GM18499 (cell line): ENCODE results near the gene SETD5.

ENCODE experiments used
- ATAC-seq: cut with Tn5 transposase; IDR thresholded peaks from one replicate; pipeline ENCODE4 v1.9.1; 2021; ENCODE audit warnings: moderate number of reproducible peaks; ENCODE audit not compliant: insufficient read depth, unreplicated experiment

Gene SETD5

GRCh38 chr3:9406856-9407626 is 9.6 kb downstream of the SETD5 start:
- no peak for ATAC-seq

DNA sequence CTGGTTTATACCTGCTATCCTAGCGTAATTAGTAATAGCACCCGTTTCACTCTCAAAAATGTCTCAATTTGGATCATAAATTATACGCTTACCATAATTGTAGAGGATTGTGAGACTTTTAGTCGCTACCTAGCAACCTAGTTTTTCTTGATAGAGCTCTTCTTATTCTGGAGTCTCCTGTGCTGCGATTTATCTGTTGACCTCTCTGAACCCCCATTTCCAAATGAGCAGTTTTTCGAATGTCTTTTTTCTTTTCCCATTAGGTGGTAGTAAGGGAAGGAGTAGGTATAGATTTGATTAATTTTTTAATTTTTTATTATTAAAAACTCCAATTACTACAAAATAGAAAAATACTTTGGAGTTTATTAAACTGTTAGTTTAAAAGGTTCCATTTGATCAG is 10.6 kb downstream of the SETD5 start:
- no peak for ATAC-seq

- no peak for ATAC-seq
Measured at GRCh38 chr3:9408546-9408945, 11.1 kb downstream of the SETD5 start.

- ATAC-seq = no peak
Measured at GRCh38 chr3:9409981-9410854, 12.8 kb downstream of the SETD5 start.

- no peak for ATAC-seq
Measured at GRCh38 chr3:9411302-9411701, 13.9 kb downstream of the SETD5 start.

- ATAC-seq = no peak
Measured at GRCh38 chr3:9412293-9412692, 14.9 kb downstream of the SETD5 start.

- ATAC-seq = no peak
Measured at GRCh38 chr3:9414826-9415225, 17.4 kb downstream of the SETD5 start.

GRCh38 chr3:9415485-9416138 is 18.2 kb downstream of the SETD5 start:
- no peak for ATAC-seq

DNA sequence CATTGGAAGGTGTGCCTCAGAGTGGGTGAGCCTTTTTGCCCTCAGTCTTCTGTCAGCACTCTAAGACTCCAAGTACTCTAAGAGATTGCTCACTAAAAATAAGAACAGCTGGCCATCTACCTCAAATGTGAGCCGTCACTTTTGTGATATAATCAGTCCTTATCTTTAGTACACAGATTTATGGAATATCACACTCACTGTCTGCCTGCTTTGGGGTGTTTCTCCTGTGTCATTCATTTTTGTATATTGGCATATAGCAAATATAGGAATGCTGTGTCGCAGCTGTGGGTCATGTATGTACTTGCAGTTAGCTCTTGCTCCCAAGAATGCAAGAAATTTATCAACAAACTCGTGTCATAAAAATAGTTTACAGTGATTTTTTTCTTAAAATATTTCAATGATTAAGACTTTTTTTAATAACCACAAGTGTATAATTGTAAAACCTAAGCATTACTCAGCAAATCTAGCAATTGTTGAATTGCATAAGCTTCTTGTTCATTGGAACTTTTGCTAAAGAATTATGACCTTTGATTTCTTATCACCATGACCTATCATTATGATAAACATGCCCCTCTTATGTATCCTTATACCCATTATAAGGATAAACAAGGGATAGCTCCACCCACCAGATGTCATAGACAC is 18.8 kb downstream of the SETD5 start:
- no peak for ATAC-seq

DNA sequence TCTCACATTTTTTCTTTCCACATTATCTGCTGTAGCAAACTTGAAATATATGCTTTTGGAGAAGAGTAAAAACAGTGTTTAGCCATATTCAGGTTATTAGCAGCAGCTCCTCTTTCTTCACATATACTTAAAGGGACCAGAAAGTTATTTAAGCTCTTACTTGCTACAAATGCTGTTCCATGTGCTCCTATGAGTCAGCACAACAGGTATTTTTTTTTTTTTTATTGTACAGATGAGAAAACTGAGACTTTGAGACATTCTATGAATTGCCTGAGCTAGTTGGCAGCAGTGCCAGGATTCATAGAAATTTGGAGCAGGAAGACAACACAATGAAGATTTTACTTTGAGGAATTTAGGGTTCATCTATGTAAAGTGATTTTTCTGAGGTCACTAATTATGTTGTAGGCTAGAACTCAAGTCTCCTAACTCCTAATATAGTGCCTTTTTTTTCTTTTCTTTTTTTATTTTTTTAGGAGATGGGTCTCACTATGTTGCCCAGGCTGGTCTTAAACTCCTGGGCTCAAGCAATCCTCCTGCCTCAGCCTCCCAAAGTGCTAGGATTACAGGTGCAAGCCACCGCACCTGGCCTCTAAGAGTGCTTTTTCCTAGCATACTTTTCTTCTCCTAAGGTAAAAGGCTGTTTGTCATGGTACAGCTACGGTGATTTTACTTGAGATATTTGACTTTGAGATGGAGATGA is 23.6 kb downstream of the SETD5 start:
- ATAC-seq = no peak

- no peak for ATAC-seq
Measured at GRCh38 chr3:9422712-9423424, 25.5 kb downstream of the SETD5 start.

DNA sequence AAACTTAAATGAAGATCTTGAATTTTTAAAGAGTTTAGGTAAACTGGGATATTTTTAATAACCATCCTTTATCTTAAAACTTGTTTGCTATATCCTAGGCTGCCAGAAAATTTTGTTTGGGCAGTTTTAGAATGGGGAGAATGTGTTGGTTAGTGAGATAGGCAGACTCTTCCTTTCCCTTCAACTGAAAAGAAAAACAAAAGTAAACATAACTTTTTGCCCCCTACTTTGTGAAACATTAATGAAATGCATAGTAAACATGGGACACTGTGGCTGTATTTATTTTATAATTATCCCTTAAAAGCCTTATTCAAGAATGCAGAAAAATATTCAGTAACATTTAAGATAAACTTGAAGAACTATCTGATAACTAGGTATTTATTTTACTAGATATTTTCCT is 31.0 kb downstream of the SETD5 start:
- no peak for ATAC-seq

- ATAC-seq = no peak
Measured at GRCh38 chr3:9430733-9431132, 33.3 kb downstream of the SETD5 start.

DNA sequence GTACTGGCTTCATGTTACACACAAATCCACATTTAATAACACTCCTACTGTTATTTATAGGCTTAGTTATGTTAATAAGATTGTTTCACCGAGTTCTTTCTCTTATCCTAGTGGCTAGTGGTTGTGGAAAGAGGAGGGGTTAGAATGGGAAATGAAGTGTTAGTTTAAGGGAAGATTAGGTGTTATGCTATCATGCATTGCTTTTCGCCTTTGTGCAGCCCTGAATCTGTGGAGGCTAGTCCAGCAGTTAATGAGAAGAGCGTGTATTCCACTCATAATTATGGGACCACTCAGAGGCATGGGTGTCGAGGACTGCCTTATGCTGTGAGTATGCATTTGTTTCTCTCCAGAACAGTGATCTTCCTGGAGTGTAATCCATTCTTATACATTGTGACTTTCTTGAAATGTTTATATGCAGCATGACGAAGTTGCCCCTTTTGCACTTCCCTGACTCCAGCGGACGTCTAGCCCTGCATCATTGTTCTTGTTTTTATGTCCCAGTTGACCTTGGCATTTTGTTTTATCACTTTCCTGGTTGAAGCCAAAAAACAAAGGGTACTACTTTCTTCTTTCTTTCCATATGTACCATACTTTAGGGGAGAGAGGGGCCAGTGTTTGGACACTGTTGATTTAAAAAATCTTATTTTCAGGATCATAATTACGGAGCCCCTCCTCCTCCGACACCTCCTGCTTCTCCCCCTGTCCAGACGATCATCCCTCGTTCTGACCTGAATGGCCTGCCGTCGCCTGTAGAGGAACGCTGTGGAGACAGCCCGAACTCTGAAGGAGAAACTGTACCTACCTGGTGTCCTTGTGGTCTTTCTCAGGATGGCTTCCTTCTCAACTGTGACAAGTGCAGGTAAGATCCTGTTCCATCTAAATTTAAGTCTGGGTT is 36.5 kb downstream of the SETD5 start:
- no peak for ATAC-seq

- ATAC-seq = no peak
Measured at GRCh38 chr3:9435316-9435715, 37.9 kb downstream of the SETD5 start.

DNA sequence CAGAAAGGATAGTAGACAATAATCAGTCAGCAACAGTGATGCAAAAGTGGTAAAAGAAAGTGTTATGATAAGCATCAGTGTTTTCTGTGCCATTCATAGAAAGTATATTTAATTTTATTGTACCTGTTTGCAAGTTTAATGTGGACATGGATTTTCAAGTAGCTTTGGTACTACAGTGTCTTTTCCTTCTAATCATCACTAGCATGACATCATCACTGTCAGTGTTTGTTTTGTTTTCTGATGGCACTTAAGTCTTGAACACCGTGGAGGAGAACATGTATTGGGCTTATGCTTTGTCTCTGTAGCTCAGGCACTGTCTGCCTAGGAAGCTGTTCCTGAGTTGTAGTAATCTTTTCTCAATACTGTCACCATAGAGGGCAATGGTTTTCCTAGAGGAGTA is 41.9 kb downstream of the SETD5 start:
- ATAC-seq = no peak

GRCh38 chr3:9441501-9442221 is 44.2 kb downstream of the SETD5 start:
- ATAC-seq = no peak

GRCh38 chr3:9448071-9448470 is 50.7 kb downstream of the SETD5 start:
- ATAC-seq = no peak
